ACHN (cell line): ENCODE data around the gene RABL6.
A peak's percentile ranks its signal among the peaks of the same experiment; 100 is the strongest.

Experiments
- DNase-seq: peaks from one replicate; pipeline ENCODE4 v3.0.0-alpha.2; 2015
- in situ Hi-C: cut with HindIII; loops from 2 replicates; pipeline ENCODE4 v1.10.0; 2017; ENCODE audit warnings: low sequenced_read_pairs, low pct_ligation_motif_present, low pct_unique_long_range_greater_than_20kb

The RABL6 gene

GRCh38 chr9:136850866-136851775 is 43.4 kb downstream of the RABL6 start:
- no peak for DNase-seq
- in situ Hi-C loops = no loop called here

GRCh38 chr9:136851941-136852663 is 44.4 kb downstream of the RABL6 start, which contains the start of gene MAMDC4:
TSS of gene MAMDC4 (plus strand) at chr9:136852346. CDS start at chr9:136852417, 71 bp downstream.
- in situ Hi-C loops = no loop called here
- DNase-seq = no peak

GRCh38 chr9:136852664-136853595 is 45.2 kb downstream of the RABL6 start:
- in situ Hi-C loops = no loop called here
- DNase-seq = no peak

- DNase-seq = no peak
- in situ Hi-C loops = no loop called here
Observed at GRCh38 chr9:136853596-136854112, 45.9 kb downstream of the RABL6 start.

GRCh38 chr9:136854113-136854841 is 46.5 kb downstream of the RABL6 start:
- in situ Hi-C loops = no loop called here
- DNase-seq = no peak

- DNase-seq = no peak
- in situ Hi-C loops = no loop called here
Observed at GRCh38 chr9:136854842-136855460, 47.2 kb downstream of the RABL6 start.

GRCh38 chr9:136855461-136856078 is 47.8 kb downstream of the RABL6 start:
- in situ Hi-C loops = no loop called here
- DNase-seq = no peak

- in situ Hi-C loops = no loop called here
- DNase-seq = no peak
Observed at GRCh38 chr9:136856079-136856476, 48.3 kb downstream of the RABL6 start.

- in situ Hi-C loops = no loop called here
- no peak for DNase-seq
Observed at GRCh38 chr9:136856541-136857141, 48.9 kb downstream of the RABL6 start.

GRCh38 chr9:136857166-136857565 is 49.4 kb downstream of the RABL6 start:
- in situ Hi-C loops = no loop called here
- no peak for DNase-seq

- in situ Hi-C loops = no loop called here
- no peak for DNase-seq
Observed at GRCh38 chr9:136857581-136858412, 50.0 kb downstream of the RABL6 start.

- no peak for DNase-seq
- in situ Hi-C loops = no loop called here
Observed at GRCh38 chr9:136858452-136858843, 50.7 kb downstream of the RABL6 start.

- peak; percentile 24 for DNase-seq
- in situ Hi-C loops = no loop called here
Observed at GRCh38 chr9:136858844-136859757, 51.4 kb downstream of the RABL6 start.

GRCh38 chr9:136860529-136860928 is 52.8 kb downstream of the RABL6 start:
- DNase-seq = no peak
- in situ Hi-C loops = no loop called here
